Measurements from ENCODE around the gene UBE3C.

- TF ChIP-seq, protein P1, sequence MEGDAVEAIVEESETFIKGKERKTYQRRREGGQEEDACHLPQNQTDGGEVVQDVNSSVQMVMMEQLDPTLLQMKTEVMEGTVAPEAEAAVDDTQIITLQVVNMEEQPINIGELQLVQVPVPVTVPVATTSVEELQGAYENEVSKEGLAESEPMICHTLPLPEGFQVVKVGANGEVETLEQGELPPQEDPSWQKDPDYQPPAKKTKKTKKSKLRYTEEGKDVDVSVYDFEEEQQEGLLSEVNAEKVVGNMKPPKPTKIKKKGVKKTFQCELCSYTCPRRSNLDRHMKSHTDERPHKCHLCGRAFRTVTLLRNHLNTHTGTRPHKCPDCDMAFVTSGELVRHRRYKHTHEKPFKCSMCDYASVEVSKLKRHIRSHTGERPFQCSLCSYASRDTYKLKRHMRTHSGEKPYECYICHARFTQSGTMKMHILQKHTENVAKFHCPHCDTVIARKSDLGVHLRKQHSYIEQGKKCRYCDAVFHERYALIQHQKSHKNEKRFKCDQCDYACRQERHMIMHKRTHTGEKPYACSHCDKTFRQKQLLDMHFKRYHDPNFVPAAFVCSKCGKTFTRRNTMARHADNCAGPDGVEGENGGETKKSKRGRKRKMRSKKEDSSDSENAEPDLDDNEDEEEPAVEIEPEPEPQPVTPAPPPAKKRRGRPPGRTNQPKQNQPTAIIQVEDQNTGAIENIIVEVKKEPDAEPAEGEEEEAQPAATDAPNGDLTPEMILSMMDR (optimal IDR thresholded peaks at IDR 0.05 in 1 of 3, IDR thresholded peaks at IDR 0.05 in 1 of 3, conservative IDR thresholded peaks at IDR 0.05 in 1 of 3; ENCODE audit: extremely low read depth in 1 of 3, insufficient read depth in 2 of 3, low read length in 3 of 3), result no peak
- TF ChIP-seq EZH2 (IDR thresholded peaks at IDR 0.05; ENCODE audit: low read length), result no peak
These were observed 70.1 kb downstream of the UBE3C start for GRCh38 chr7:157208571-157209413.
